Measurements from ENCODE around the gene NOX4. TPM values are rescaled to one million over a fixed set of nuclear protein-coding genes. Genes with fewer than 3 reads are reported as not detected.
"Not testable (repeated sequence)": the region's sequence is repeated elsewhere in the genome, so short reads cannot be mapped to it uniquely, and the experiment has no call there.

The NOX4 gene
- total RNA-seq, 1 experiment from 2014 or later = 3.0 TPM

DNA sequence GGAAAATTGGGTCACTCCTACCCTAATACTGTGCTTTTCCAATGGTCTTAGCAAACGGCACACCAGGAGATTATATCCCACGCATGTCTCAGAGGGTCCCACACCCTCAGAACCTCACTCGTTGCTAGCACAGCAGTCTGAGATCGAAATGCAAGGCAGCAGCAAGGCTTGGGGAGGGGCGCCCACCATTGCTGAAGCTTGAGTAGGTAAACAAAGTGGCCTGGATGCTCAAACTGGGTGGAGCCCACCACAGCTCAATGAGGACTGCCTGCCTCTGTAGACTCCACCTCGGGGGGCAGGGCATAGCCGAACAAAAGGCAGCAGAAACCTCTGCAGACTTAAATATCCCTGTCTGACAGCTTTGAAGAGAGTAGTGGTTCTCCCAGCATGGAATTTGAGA is 64.7 kb downstream of the NOX4 start:
- H2BK5ac ChIP-seq (ENCODE audit: insufficient read length, low read length); H3K27ac Mint-ChIP-seq; H2AFZ ChIP-seq (ENCODE audit: low read length); H3K14ac ChIP-seq (ENCODE audit: insufficient read depth, low read length); H4K8ac ChIP-seq (replicated peaks; ENCODE audit: insufficient read length, low read depth, low read length); H2AK5ac ChIP-seq (ENCODE audit: insufficient read length, low read length); H3K4me2 ChIP-seq (ENCODE audit: insufficient read depth, insufficient read length, low read length); H3K4me1 ChIP-seq (ENCODE audit: insufficient read depth, low read length); H3T11ph ChIP-seq (ENCODE audit: low read length); H3K4ac ChIP-seq (ENCODE audit: low read depth, low read length); H2BK12ac ChIP-seq (ENCODE audit: insufficient read length, low read depth, low read length); H3K23me2 ChIP-seq (ENCODE audit: insufficient read length, low read depth, low read length, poor library complexity, severe bottlenecking); H3K23ac ChIP-seq (ENCODE audit: insufficient read length, low read depth, low read length); H4K91ac ChIP-seq (ENCODE audit: insufficient read length, low read depth, low read length); H3K79me2 ChIP-seq (ENCODE audit: insufficient read depth, low read length); H2BK20ac ChIP-seq (ENCODE audit: low read depth, low read length, poor library complexity, severe bottlenecking); H2BK15ac ChIP-seq (ENCODE audit: low read depth, low read length); H3K27me3 ChIP-seq (ENCODE audit: insufficient read depth, low read length); H3K27me3 Mint-ChIP-seq (ENCODE audit: low read depth); H3K9ac ChIP-seq (ENCODE audit: extremely low read depth, insufficient read length, low read length); DNase-seq; H4K20me1 ChIP-seq (ENCODE audit: control insufficient read depth, insufficient read depth, insufficient read length); H3K79me1 ChIP-seq (ENCODE audit: insufficient read depth, low read depth, low read length, poor library complexity, severe bottlenecking); H3K4me3 Mint-ChIP-seq; H3K4me1 Mint-ChIP-seq; H3K56ac ChIP-seq (ENCODE audit: insufficient read length, low read depth, low read length); H4K5ac ChIP-seq (ENCODE audit: insufficient read length, low read depth, low read length); H3K18ac ChIP-seq (ENCODE audit: insufficient read length, low read depth, low read length); H2BK120ac ChIP-seq (ENCODE audit: low read depth, low read length, poor library complexity, severe bottlenecking); H3K27ac ChIP-seq (ENCODE audit: insufficient read length, low read depth, low read length); H3K9me3 ChIP-seq (ENCODE audit: control insufficient read depth, low read depth, low read length): not testable (repeated sequence)
- no CpG with 5 or more reads among the region's 7 CpGs for WGBS (ENCODE audit: extremely low coverage, insufficient read length, low lambda C conversion rate)
- Mint-ChIP-seq H3K36me3 (ENCODE audit: insufficient read depth in 1 of 3, low read depth in 3 of 3) (peaks cover 9 to 18% (median 17%) of the 10 kb centered on the region in 3 experiments), H3K9me3 (peaks cover 10 to 21% of the 10 kb centered on the region in 2 experiments; a peak in 4 of 5 replicates)
